Astrocyte (in vitro differentiated cells and primary cell): ENCODE measurements around the gene NPRL2. TPM values are rescaled to one million over a fixed set of nuclear protein-coding genes. Genes with fewer than 3 reads are reported as not detected.

Experiments used
- DNase-seq: peaks from one replicate; pipeline ENCODE4 v3.0.0-alpha.2; 2010; ENCODE audit warnings: low read depth
- FAIRE-seq: peaks from 2 replicates; lab custom pipeline; 2011; peaks lifted over from hg19 to GRCh38; lab: Jason Lieb, UNC
- H2AFZ ChIP-seq: 2 replicates; pipeline ENCODE4 v1.6.0; 2012; ENCODE audit warnings: low read depth, low read length, inconsistent platforms
- H3K27ac ChIP-seq: 2 replicates; pipeline ENCODE4 v1.5.1; 2011; ENCODE audit warnings: low read depth, low read length, inconsistent platforms
- H3K27me3 ChIP-seq: 2 replicates; pipeline ENCODE4 v1.6.0; 2011; ENCODE audit warnings: low read length, inconsistent platforms; ENCODE audit not compliant: insufficient read depth
- H3K36me3 ChIP-seq: 2 replicates; pipeline ENCODE4 v1.5.1; 2011; ENCODE audit warnings: low read length, inconsistent platforms; ENCODE audit not compliant: insufficient read depth
- H3K4me1 ChIP-seq: 2 replicates; pipeline ENCODE4 v1.5.1; 2011; ENCODE audit warnings: low read length, inconsistent platforms; ENCODE audit not compliant: insufficient read depth
- H3K4me2 ChIP-seq: 2 replicates; pipeline ENCODE4 v1.6.0; 2012; ENCODE audit warnings: low read length, inconsistent platforms
- H3K4me3 ChIP-seq: 2 replicates; pipeline ENCODE4 v1.5.1; 2011; ENCODE audit warnings: low read depth, mild to moderate bottlenecking, low read length, inconsistent platforms; ENCODE audit not compliant: insufficient read depth
- H3K79me2 ChIP-seq: 2 replicates; pipeline ENCODE4 v1.6.0; 2012; ENCODE audit warnings: mild to moderate bottlenecking, low read length, inconsistent platforms; ENCODE audit not compliant: insufficient read depth
- H3K9ac ChIP-seq: 2 replicates; pipeline ENCODE4 v1.6.0; 2012; ENCODE audit warnings: mild to moderate bottlenecking, low read length, inconsistent platforms
- H3K9me3 ChIP-seq: 2 replicates; pipeline ENCODE4 v1.5.1; 2012; ENCODE audit warnings: low read depth, mild to moderate bottlenecking, low read length, inconsistent platforms; ENCODE audit not compliant: insufficient read depth
- H4K20me1 ChIP-seq: 2 replicates; pipeline ENCODE4 v1.6.0; 2012; ENCODE audit warnings: low read length, inconsistent platforms; ENCODE audit not compliant: insufficient read depth
- H3K27ac Mint-ChIP-seq: one replicate; pipeline ENCODE4 v1.8.0; 2021; ENCODE audit warnings: mild to moderate bottlenecking, mixed read lengths; ENCODE audit not compliant: unreplicated experiment
- H3K27me3 Mint-ChIP-seq: one replicate; pipeline ENCODE4 v1.8.0; 2021; ENCODE audit warnings: low read depth, mixed read lengths; ENCODE audit not compliant: unreplicated experiment
- H3K36me3 Mint-ChIP-seq: one replicate; pipeline ENCODE4 v1.8.0; 2021; ENCODE audit warnings: low read depth, mixed read lengths; ENCODE audit not compliant: unreplicated experiment
- H3K4me1 Mint-ChIP-seq: one replicate; pipeline ENCODE4 v1.8.0; 2021; ENCODE audit warnings: low read depth, mixed read lengths; ENCODE audit not compliant: unreplicated experiment
- H3K4me3 Mint-ChIP-seq: one replicate; pipeline ENCODE4 v1.8.0; 2021; ENCODE audit warnings: mild to moderate bottlenecking, moderate library complexity, mixed read lengths; ENCODE audit not compliant: unreplicated experiment
- H3K9me3 Mint-ChIP-seq: one replicate; pipeline ENCODE4 v1.8.0; 2021; ENCODE audit warnings: mild to moderate bottlenecking, mixed read lengths; ENCODE audit not compliant: unreplicated experiment
- CTCF ChIP-seq: IDR thresholded peaks from 2 replicates; pipeline ENCODE4 v1.5.1; 2011; ENCODE audit warnings: low read depth, mild to moderate bottlenecking, inconsistent platforms, low read length, moderate library complexity; ENCODE audit not compliant: insufficient read depth
- EZH2 ChIP-seq: IDR thresholded peaks from 2 replicates; pipeline ENCODE4 v1.6.1; 2012; ENCODE audit warnings: mild to moderate bottlenecking, low read length, inconsistent platforms; ENCODE audit not compliant: insufficient read depth
- total RNA-seq: library from RNA; stranded (reverse); gene quantifications from 2 replicates; pipeline ENCODE4 v1.2.1, GENCODE V29; 2021

NPRL2 gene
- total RNA-seq, 1 donor from 2014 or later: 15.7 TPM

- no peaks in the 10 kb centered on the region for H3K79me2 ChIP-seq
- peaks cover 5% of the 10 kb centered on the region for H3K27me3 ChIP-seq
- no peak for TF ChIP-seq CTCF
- no peak for TF ChIP-seq EZH2
- H3K9ac ChIP-seq: no peak overlapping the region
- H4K20me1 ChIP-seq: no peaks in the 10 kb centered on the region
- H3K36me3 ChIP-seq: no peaks in the 10 kb centered on the region
- H3K4me3 ChIP-seq: no peak overlapping the region
- H3K4me2 ChIP-seq: no peak overlapping the region
- no peak overlapping the region for H3K27ac ChIP-seq
- peaks cover 26% of the 10 kb centered on the region for H3K27me3 Mint-ChIP-seq
- peaks cover 8% of the 10 kb centered on the region for H3K4me1 Mint-ChIP-seq
- H3K27ac Mint-ChIP-seq: no peak overlapping the region
- H3K9me3 ChIP-seq: no peaks in the 10 kb centered on the region
- no peaks in the 10 kb centered on the region for H3K9me3 Mint-ChIP-seq
- H3K4me1 ChIP-seq: peaks cover 3% of the 10 kb centered on the region
- H3K36me3 Mint-ChIP-seq: no peaks in the 10 kb centered on the region
- DNase-seq: no peak
- no peak overlapping the region for H2AFZ ChIP-seq
- FAIRE-seq: no peak
- H3K4me3 Mint-ChIP-seq: no peak overlapping the region
Measured at GRCh38 chr3:50369012-50369670, 18.6 kb upstream of the NPRL2 start.

GRCh38 chr3:50365842-50366220 is 15.3 kb upstream of the NPRL2 start:
- Histone ChIP-seq H3K4me2 (peak overlapping the region; percentile 84), H3K79me2 (no peaks in the 10 kb centered on the region), H3K9ac (no peak overlapping the region), H4K20me1 (no peaks in the 10 kb centered on the region), H3K27me3 (peaks cover 3% of the 10 kb centered on the region), H3K4me3 (no peak overlapping the region), H2AFZ (no peak overlapping the region), H3K36me3 (no peaks in the 10 kb centered on the region), H3K9me3 (no peaks in the 10 kb centered on the region), H3K27ac (no peak overlapping the region), H3K4me1 (peaks cover 3% of the 10 kb centered on the region)
- H3K4me3 Mint-ChIP-seq: peak overlapping the region; percentile 27
- peaks cover 28% of the 10 kb centered on the region for H3K27me3 Mint-ChIP-seq
- DNase-seq (no peak), FAIRE-seq (no peak)
- no peak overlapping the region for H3K27ac Mint-ChIP-seq
- H3K36me3 Mint-ChIP-seq: no peaks in the 10 kb centered on the region
- no peaks in the 10 kb centered on the region for H3K9me3 Mint-ChIP-seq
- no peak for TF ChIP-seq EZH2
- no peak for TF ChIP-seq CTCF
- H3K4me1 Mint-ChIP-seq: no peaks in the 10 kb centered on the region
